Testis (tissue), 2 donors: Measurements from ENCODE around the gene ANKRD49.

Experiments used
- CTCF ChIP-seq, 3 experiments: fragments of 450-650 bp in 2 of 3; fragments of 200-600 bp in 1 of 3; sonication (generic) in 1 of 3; IDR thresholded peaks; one replicate each; pipeline ENCODE4 v1.5.1; 2016 to 2019; ENCODE audit warnings: antibody characterized with exemption in 3 of 3, mild to moderate bottlenecking in 2 of 3, moderate library complexity in 1 of 3
- POLR2A ChIP-seq: fragments of 450-650 bp; IDR thresholded peaks from one replicate; pipeline ENCODE4 v1.6.1; 2017; ENCODE audit warnings: antibody characterized with exemption, mild to moderate bottlenecking, moderate library complexity

DNA sequence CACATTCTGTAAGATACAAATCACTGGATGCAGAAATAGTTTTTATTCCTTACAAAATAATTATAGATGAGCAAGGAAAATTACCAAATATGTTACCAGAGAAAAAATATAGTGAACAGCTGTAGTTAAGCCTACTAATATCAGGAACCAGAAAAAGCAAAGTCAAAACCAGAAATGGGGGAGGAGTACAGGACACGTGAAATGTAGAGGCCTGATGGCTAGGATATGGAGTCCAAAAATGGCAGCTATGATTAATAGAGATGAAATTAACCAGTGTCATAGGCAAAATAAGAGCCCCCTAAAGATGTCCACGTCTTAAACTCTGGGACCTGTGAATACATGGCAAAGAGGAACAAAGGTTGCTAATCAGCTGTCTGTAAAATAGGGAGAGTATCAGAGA lies 34.2 kb upstream of the ANKRD49 start:
- TF ChIP-seq CTCF (IDR thresholded peaks at IDR 0.05) (no peak), POLR2A (no peak)
